HEK293 (cell line): ENCODE measurements around the gene GRIA1.

ENCODE experiments used
- CTCF ChIA-PET: fragments of 350-600 bp; formaldehyde crosslinking; extraction: SDS; loops from one replicate; lab custom pipeline; 2021; ENCODE audit warnings: antibody characterized with exemption; lab: Yijun Ruan, JAX
- POLR2A ChIA-PET: fragments of 300-600 bp; formaldehyde crosslinking; extraction: SDS; loops from one replicate; lab custom pipeline; 2020; ENCODE audit warnings: antibody characterized with exemption, inconsistent platforms; lab: Yijun Ruan, JAX
- H3K27ac ChIP-seq: fragments of 200-500 bp; sonication (Bioruptor generic); 2 replicates; pipeline ENCODE4 v1.5.1; 2014; ENCODE audit warnings: low read depth, low read length, control low read depth, inconsistent platforms; ENCODE audit errors: extremely low read depth
- H3K36me3 ChIP-seq, 2 experiments: fragments of 200-500 bp in 1 of 2; sonication (Bioruptor generic) in 1 of 2; 1 replicate in 1 of 2; 2 replicates in 1 of 2; pipeline ENCODE4 v1.5.1; 2014 to 2017; ENCODE audit warnings: inconsistent platforms in 2 of 2, low read length in 2 of 2; ENCODE audit not compliant: control insufficient read depth in 2 of 2, insufficient read depth in 1 of 2
- H3K4me1 ChIP-seq: fragments of 200-500 bp; sonication (Bioruptor generic); 2 replicates; pipeline ENCODE4 v1.5.1; 2014; ENCODE audit warnings: mild to moderate bottlenecking, low read length, inconsistent platforms; ENCODE audit not compliant: control insufficient read depth, insufficient read depth
- H3K4me3 ChIP-seq: 2 replicates; pipeline ENCODE4 v1.5.1; 2011; ENCODE audit warnings: low read depth, mild to moderate bottlenecking, control low read depth, low read length, moderate library complexity
- H3K9me3 ChIP-seq: fragments of 200-500 bp; sonication (Bioruptor generic); 2 replicates; pipeline ENCODE4 v1.5.1; 2014; ENCODE audit warnings: low read depth, low read length, inconsistent platforms; ENCODE audit not compliant: control insufficient read depth, insufficient read depth
- BCL6B ChIP-seq: fragments of 450-650 bp; formaldehyde crosslinking; IDR thresholded peaks from 2 replicates; pipeline ENCODE4 v1.5.1; 2017; ENCODE audit warnings: missing biosample characterization, missing genetic modification characterization
- GFI1B ChIP-seq: fragments of 450-650 bp; formaldehyde crosslinking; IDR thresholded peaks from 2 replicates; pipeline ENCODE4 v1.5.1; 2016; ENCODE audit warnings: missing biosample characterization, missing genetic modification characterization
- GLIS1 ChIP-seq: fragments of 450-650 bp; formaldehyde crosslinking; IDR thresholded peaks from 2 replicates; pipeline ENCODE4 v1.5.1; 2016; ENCODE audit warnings: missing biosample characterization, missing genetic modification characterization
- KLF1 ChIP-seq: fragments of 450-650 bp; formaldehyde crosslinking; IDR thresholded peaks from 2 replicates; pipeline ENCODE4 v1.5.1; 2016; ENCODE audit warnings: missing biosample characterization, missing genetic modification characterization
- PRDM10 ChIP-seq: fragments of 450-650 bp; formaldehyde crosslinking; IDR thresholded peaks from 2 replicates; pipeline ENCODE4 v1.5.1; 2016; ENCODE audit warnings: missing biosample characterization, missing genetic modification characterization
- ZFP37 ChIP-seq: fragments of 450-650 bp; formaldehyde crosslinking; IDR thresholded peaks from 2 replicates; pipeline ENCODE4 v1.5.1; 2016; ENCODE audit warnings: missing biosample characterization, missing genetic modification characterization
- ZNF121 ChIP-seq: fragments of 450-650 bp; formaldehyde crosslinking; IDR thresholded peaks from 2 replicates; pipeline ENCODE4 v1.5.1; 2016; ENCODE audit warnings: missing biosample characterization, missing genetic modification characterization
- ZNF140 ChIP-seq: fragments of 450-650 bp; formaldehyde crosslinking; IDR thresholded peaks from 2 replicates; pipeline ENCODE4 v1.5.1; 2016; ENCODE audit warnings: missing biosample characterization, missing genetic modification characterization
- ZNF155 ChIP-seq: fragments of 450-650 bp; formaldehyde crosslinking; IDR thresholded peaks from 2 replicates; pipeline ENCODE4 v1.5.1; 2016; ENCODE audit warnings: missing biosample characterization, missing genetic modification characterization
- ZNF221 ChIP-seq: fragments of 450-650 bp; formaldehyde crosslinking; IDR thresholded peaks from 2 replicates; pipeline ENCODE4 v1.5.1; 2017; ENCODE audit warnings: missing biosample characterization, missing genetic modification characterization, borderline replicate concordance
- ZNF223 ChIP-seq: fragments of 450-650 bp; formaldehyde crosslinking; IDR thresholded peaks from 2 replicates; pipeline ENCODE4 v1.5.1; 2016; ENCODE audit warnings: missing biosample characterization, missing genetic modification characterization
- ZNF280C ChIP-seq: fragments of 450-650 bp; formaldehyde crosslinking; IDR thresholded peaks from 2 replicates; pipeline ENCODE4 v1.5.1; 2016; ENCODE audit warnings: missing biosample characterization, missing genetic modification characterization
- ZNF311 ChIP-seq: fragments of 450-650 bp; formaldehyde crosslinking; IDR thresholded peaks from 2 replicates; pipeline ENCODE4 v1.5.1; 2017; ENCODE audit warnings: missing biosample characterization, missing genetic modification characterization, borderline replicate concordance
- ZNF354C ChIP-seq: fragments of 450-650 bp; formaldehyde crosslinking; IDR thresholded peaks from 2 replicates; pipeline ENCODE4 v1.5.1; 2016; ENCODE audit warnings: missing biosample characterization, missing genetic modification characterization, low read depth, borderline replicate concordance
- ZNF521 ChIP-seq: fragments of 450-650 bp; formaldehyde crosslinking; IDR thresholded peaks from 2 replicates; pipeline ENCODE4 v1.5.1; 2017; ENCODE audit warnings: missing biosample characterization, mild to moderate bottlenecking, missing genetic modification characterization
- ZNF560 ChIP-seq: fragments of 450-650 bp; formaldehyde crosslinking; IDR thresholded peaks from 2 replicates; pipeline ENCODE4 v1.5.1; 2017; ENCODE audit warnings: missing biosample characterization, missing genetic modification characterization, borderline replicate concordance
- ZNF596 ChIP-seq: fragments of 450-650 bp; IDR thresholded peaks from 2 replicates; pipeline ENCODE4 v1.5.0; 2018; ENCODE audit warnings: missing biosample characterization, mild to moderate bottlenecking, missing genetic modification characterization, moderate library complexity
- ZNF660 ChIP-seq: fragments of 450-650 bp; IDR thresholded peaks from 2 replicates; pipeline ENCODE4 v1.5.1; 2018; ENCODE audit warnings: missing biosample characterization, mild to moderate bottlenecking, missing genetic modification characterization
- ZNF785 ChIP-seq: fragments of 450-650 bp; formaldehyde crosslinking; IDR thresholded peaks from 2 replicates; pipeline ENCODE4 v1.5.1; 2016; ENCODE audit warnings: missing biosample characterization, missing genetic modification characterization

The GRIA1 gene

GRCh38 chr5:153655201-153655510 lies 164.7 kb downstream of the GRIA1 start:
- no peak overlapping the region for H3K27ac ChIP-seq
- H3K9me3 ChIP-seq, result no peaks in the 10 kb centered on the region
- ChIA-PET POLR2A (no interaction called here), CTCF (interaction anchor here (0.7 kb wide), 1 partner anchor 74 kb away, joined by 4 read pairs; no protein-coding TSS in a partner anchor)
- no peak for TF ChIP-seq ZNF596 (tag by site-specific recombination)
- no peak for TF ChIP-seq ZNF311 (tag by site-specific recombination)
- no peak for TF ChIP-seq ZNF121
- no peak for TF ChIP-seq ZNF155
- no peak for TF ChIP-seq ZNF221 (tag by site-specific recombination)
- no peak for TF ChIP-seq GFI1B (tag by site-specific recombination)
- TF ChIP-seq ZNF560 (tag by site-specific recombination), result no peak
- TF ChIP-seq GLIS1, result no peak
- no peak for TF ChIP-seq ZNF354C (tag by site-specific recombination)
- no peak for TF ChIP-seq ZNF280C (tag by site-specific recombination)
- H3K4me1 ChIP-seq, result no peaks in the 10 kb centered on the region; the same call in 1 of the 2 replicates
- H3K4me3 ChIP-seq, result no peak overlapping the region
- no peaks in the 10 kb centered on the region for H3K36me3 ChIP-seq

- no peaks in the 10 kb centered on the region for H3K4me1 ChIP-seq
- H3K36me3 ChIP-seq, result no peaks in the 10 kb centered on the region
- no peaks in the 10 kb centered on the region for H3K9me3 ChIP-seq
- TF ChIP-seq BCL6B (tag by site-specific recombination) (no peak), ZNF785 (tag by site-specific recombination) (no peak), ZFP37 (no peak), ZNF223 (tag by site-specific recombination) (no peak), PRDM10 (no peak), ZNF140 (tag by site-specific recombination) (no peak), ZNF521 (tag by site-specific recombination) (no peak), ZNF660 (no peak), KLF1 (tag by site-specific recombination) (no peak), ZNF221 (tag by site-specific recombination) (no peak)
- no peak overlapping the region for H3K4me3 ChIP-seq
- POLR2A ChIA-PET, result no interaction called here
- no peak overlapping the region for H3K27ac ChIP-seq
- CTCF ChIA-PET, result no interaction called here
These were observed 167.7 kb downstream of the GRIA1 start for GRCh38 chr5:153658149-153658548.
